Measurements from ENCODE around the gene ANKRD34A. TPM values are rescaled to one million over a fixed set of nuclear protein-coding genes. Genes with fewer than 3 reads are reported as not detected.

The ANKRD34A gene
- 0.10 to 0.23 TPM (median 0.16 TPM) in 5 replicates for total RNA-seq (2022; extraction: Qiagen RNA extraction)

DNA sequence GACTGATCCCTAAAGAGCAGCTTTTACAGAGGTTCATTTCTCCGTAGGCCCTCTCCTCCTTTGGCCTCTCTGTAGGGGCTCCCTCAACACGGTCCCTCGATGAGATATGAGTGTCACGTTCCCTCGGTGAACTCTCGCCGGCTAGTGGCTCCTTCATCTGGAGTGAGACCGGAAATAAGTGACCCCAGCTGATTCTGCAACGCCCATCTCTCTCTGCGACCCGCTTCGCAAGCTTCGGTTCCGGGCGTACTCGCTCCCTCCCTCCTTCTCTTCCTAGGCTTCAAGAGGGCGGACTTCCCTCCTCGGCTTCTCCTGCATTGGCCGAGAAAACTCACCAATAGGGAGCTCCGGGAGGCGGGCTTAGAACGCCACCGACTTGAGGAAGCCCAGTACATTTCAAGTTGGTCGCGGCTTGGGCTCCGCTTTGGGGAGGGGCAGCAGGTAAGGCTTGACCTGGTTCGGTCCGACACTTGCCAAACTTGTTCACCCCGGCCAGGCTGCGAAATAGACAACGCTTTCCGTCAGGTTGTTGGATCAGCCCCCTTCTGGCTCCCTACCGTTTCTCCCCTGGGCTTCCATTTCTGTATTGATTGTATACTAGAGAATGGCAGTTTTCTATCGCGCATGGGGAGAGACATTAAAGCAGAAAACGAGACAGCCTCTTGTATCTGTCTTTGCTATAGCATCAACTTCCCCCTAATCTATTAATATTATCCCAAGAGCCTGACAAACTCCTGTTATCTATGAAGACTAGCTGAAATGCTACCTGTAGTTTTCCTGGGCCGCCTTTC, at the start of gene ANKRD34A, which contains the start of gene POLR3GL:
Gene ANKRD34A (minus strand): TSS at position 248 of the 791 bp plus-strand sequence. CDS start 2,816 bp downstream, outside the sequence.
Gene POLR3GL (plus strand): TSS at position 363 of the 791 bp plus-strand sequence. CDS start 10,176 bp downstream, outside the sequence.

DNA sequence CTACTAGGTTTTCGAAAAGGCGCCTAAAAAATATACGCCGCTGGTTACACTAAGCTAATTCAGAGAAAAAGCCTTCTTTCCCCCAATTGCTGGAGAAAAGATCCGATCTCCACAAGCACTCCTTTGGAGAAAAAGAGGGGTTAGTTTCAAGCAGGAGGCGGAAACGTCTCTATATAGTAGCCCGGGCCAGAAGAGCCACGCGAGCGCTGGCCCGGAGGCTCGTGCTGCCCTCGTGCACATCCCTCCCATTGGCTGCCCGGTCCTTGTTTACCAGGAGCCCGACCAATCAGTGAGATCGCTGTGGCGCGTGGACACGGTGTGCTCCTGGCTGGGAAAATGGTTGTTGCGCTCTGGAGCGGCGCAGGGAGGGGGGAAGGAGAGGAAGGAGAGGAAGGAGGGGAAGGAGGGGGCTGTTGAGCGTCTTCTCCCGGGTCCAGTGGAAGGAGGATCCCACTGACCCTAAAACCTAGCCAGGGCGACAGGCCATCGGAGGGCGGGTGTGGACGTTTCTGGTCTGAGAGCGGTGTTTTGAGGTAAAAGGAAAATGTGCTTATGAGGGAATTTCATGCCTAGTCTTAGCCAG, 32.1 kb upstream of the ANKRD34A start, which contains the start of gene TXNIP:
Gene TXNIP (minus strand): TSS at position 147 of the 583 bp plus-strand sequence. CDS start 313 bp downstream, outside the sequence.

DNA sequence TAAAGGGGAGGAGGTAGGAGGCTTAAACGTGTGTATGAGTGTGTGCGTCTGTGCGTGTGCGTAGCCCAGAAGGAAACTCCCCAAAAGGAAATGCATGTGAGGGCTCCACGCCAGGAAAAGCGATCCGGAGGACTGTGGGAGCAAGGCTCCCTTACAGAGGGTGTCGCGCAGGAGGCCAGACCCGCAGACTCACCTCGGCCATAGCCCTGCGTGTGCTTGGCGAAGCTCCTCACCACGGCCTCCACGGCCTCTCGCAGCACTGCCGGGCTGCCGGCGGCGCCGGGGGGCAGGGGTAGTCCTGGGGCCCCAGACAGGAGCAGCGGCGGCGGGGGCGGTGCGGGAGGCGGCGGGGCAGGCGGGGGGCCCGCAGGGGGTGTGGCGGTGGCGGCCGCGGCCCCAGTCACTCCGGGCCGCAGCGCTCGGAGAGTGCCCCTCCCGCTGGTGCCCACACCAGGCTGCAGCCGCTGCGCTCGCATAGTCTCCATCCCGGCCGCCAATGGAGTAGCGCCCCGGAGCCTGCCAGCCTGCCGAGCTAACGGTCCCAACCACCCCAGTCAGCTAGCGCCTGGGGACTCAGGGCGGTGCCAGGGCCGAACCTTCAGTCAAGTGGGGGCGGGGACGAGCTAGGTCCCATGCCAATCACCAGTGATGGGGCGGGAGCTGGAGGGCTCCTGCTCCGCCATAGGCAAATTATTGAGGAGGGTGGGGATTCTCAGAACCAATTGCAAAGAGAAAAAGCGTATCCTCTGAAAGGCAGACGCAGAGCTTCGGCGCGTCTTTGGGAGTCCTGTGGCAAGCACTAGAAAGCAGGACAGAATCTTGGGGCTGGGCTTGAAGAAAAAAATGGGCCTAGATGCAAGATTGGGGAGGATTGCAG, 6.7 kb downstream of the ANKRD34A start, which contains the start of gene LIX1L:
Gene LIX1L (minus strand): TSS at position 575 of the 877 bp plus-strand sequence. CDS start 90 bp downstream, at position 485.

GRCh38 chr1:145927063-145927886, 37.1 kb downstream of the ANKRD34A start, which contains the start of gene RBM8A:
Gene RBM8A (minus strand): TSS chr1:145927484. CDS start chr1:145927426, 58 bp downstream.

GRCh38 chr1:145918144-145918991, 46.0 kb downstream of the ANKRD34A start, which contains the start of gene PEX11B:
Gene PEX11B (minus strand): TSS chr1:145918717. CDS start chr1:145918688, 29 bp downstream.

Other genes with a start within 250 kb of the ANKRD34A start
- not detected in 5 replicates for gene CD160, start 245.1 kb downstream of the ANKRD34A start, total RNA-seq (2022; extraction: Qiagen RNA extraction)
- gene RNF115, start 140.5 kb downstream of the ANKRD34A start, total RNA-seq (2022; extraction: Qiagen RNA extraction): 9.8 to 11.3 TPM (median 10.7 TPM) in 5 replicates
- 32.7 to 37.1 TPM (median 34.8 TPM) in 5 replicates for gene POLR3C, start 140.4 kb downstream of the ANKRD34A start, total RNA-seq (2022; extraction: Qiagen RNA extraction)
- gene NUDT17, start 118.9 kb downstream of the ANKRD34A start, total RNA-seq (2022; extraction: Qiagen RNA extraction): 5.5 to 6.8 TPM (median 6.2 TPM) in 5 replicates
- 24.2 to 34.2 TPM (median 29.6 TPM) in 5 replicates for gene PIAS3, start 105.5 kb downstream of the ANKRD34A start, total RNA-seq (2022; extraction: Qiagen RNA extraction)
- gene ANKRD35, start 78.7 kb downstream of the ANKRD34A start, total RNA-seq (2022; extraction: Qiagen RNA extraction): not detected in 5 replicates
- gene ITGA10, start 54.5 kb downstream of the ANKRD34A start, total RNA-seq (2022; extraction: Qiagen RNA extraction): 0.34 to 0.70 TPM (median 0.58 TPM) in 5 replicates
- gene PEX11B, start 45.9 kb downstream of the ANKRD34A start, total RNA-seq (2022; extraction: Qiagen RNA extraction): 23.1 to 28.9 TPM (median 27.6 TPM) in 5 replicates
- gene RBM8A, start 37.1 kb downstream of the ANKRD34A start, total RNA-seq (2022; extraction: Qiagen RNA extraction): 191 to 243 TPM (median 201 TPM) in 5 replicates
- gene LIX1L, start 6.6 kb downstream of the ANKRD34A start, total RNA-seq (2022; extraction: Qiagen RNA extraction): 8.6 to 11.1 TPM (median 9.3 TPM) in 5 replicates
- gene POLR3GL, start 115 bp upstream of the ANKRD34A start, total RNA-seq (2022; extraction: Qiagen RNA extraction): 9.2 to 11.6 TPM (median 10.5 TPM) in 5 replicates
- gene TXNIP, start 32.0 kb upstream of the ANKRD34A start, total RNA-seq (2022; extraction: Qiagen RNA extraction): 0.08 to 0.30 TPM (median 0.15 TPM) in 5 replicates
- gene HJV, start 57.2 kb upstream of the ANKRD34A start, total RNA-seq (2022; extraction: Qiagen RNA extraction): not detected in 5 replicates
- 0.46 to 0.75 TPM (median 0.57 TPM) in 5 replicates for gene NBPF10, start 180.2 kb upstream of the ANKRD34A start, total RNA-seq (2022; extraction: Qiagen RNA extraction)

All from A549 treated with CORT108297 at 1 μM for 4 hours (cell line).